22Rv1 (cell line): ENCODE data around the gene CCDC57.

Source experiments
- CTCF ChIP-seq: fragments of 450-650 bp; IDR thresholded peaks from 2 replicates; pipeline ENCODE4 v1.5.1; 2017; ENCODE audit warnings: mild to moderate bottlenecking
- ZFX ChIP-seq: fragments of 450-650 bp; IDR thresholded peaks from 2 replicates; pipeline ENCODE4 v1.6.1; 2017; ENCODE audit warnings: antibody characterized with exemption, borderline replicate concordance

GRCh38 chr17:82152556-82153294 lies 59.9 kb downstream of the CCDC57 start:
- no peak for TF ChIP-seq CTCF
- no peak for TF ChIP-seq ZFX
